Adrenal gland (tissue), 12 donors: Measurements from ENCODE around the gene CCDC177. TPM values are rescaled to one million over a fixed set of nuclear protein-coding genes. Genes with fewer than 3 reads are reported as not detected.

Experiments
- DNase-seq, 7 donors: peaks; one replicate each; pipeline ENCODE4 v3.0.0-alpha.2; 2019 to 2020
- H3K27ac ChIP-seq, 5 donors: fragments of 200-600 bp; sonication (generic) in 4 of 5; 1 replicate in 3 of 5; 2 replicates in 2 of 5; pipeline versions ENCODE4 v1.5.1 to v1.8.0; 2016 to 2020; ENCODE audit warnings: mild to moderate bottlenecking in 1 of 5
- H3K27me3 ChIP-seq: fragments of 200-600 bp; 2 replicates; pipeline ENCODE4 v1.8.0; 2021
- H3K36me3 ChIP-seq, 2 donors: fragments of 200-600 bp; replicated peaks in 1 of 2; 1 replicate in 1 of 2; 2 replicates in 1 of 2; pipeline versions ENCODE4 v1.5.1 to v1.8.0; 2018 to 2022
- H3K4me1 ChIP-seq, 2 donors: fragments of 200-600 bp; replicated peaks in 1 of 2; 1 replicate in 1 of 2; 2 replicates in 1 of 2; pipeline versions ENCODE4 v1.5.1 to v1.8.0; 2018 to 2021
- H3K4me3 ChIP-seq, 4 donors: fragments of 200-600 bp; sonication (generic) in 3 of 4; one replicate each; pipeline ENCODE4 v1.5.1; 2016 to 2018
- H3K9me3 ChIP-seq, 3 donors: fragments of 200-600 bp; sonication (generic) in 1 of 3; replicated peaks in 1 of 3; 1 replicate in 2 of 3; 2 replicates in 1 of 3; pipeline versions ENCODE4 v1.5.1 to v1.8.0; 2016 to 2021
- CTCF ChIP-seq, 6 experiments: fragments of 450-650 bp in 4 of 6; fragments of 200-600 bp in 2 of 6; sonication (generic) in 1 of 6; IDR thresholded peaks; 1 replicate in 5 of 6; 2 replicates in 1 of 6; pipeline versions ENCODE4 v1.5.1 to v1.8.0; 2016 to 2021; ENCODE audit warnings: antibody characterized with exemption in 6 of 6, mild to moderate bottlenecking in 2 of 6, moderate library complexity in 1 of 6
- POLR2A ChIP-seq, 2 donors: fragments of 450-650 bp; IDR thresholded peaks; one replicate each; pipeline ENCODE4 v1.6.1; 2017; ENCODE audit warnings: antibody characterized with exemption in 2 of 2, mild to moderate bottlenecking in 2 of 2, moderate library complexity in 1 of 2
- WGBS, 4 donors: extraction: QIAGEN DNeasy Blood & Tissue Kit in 2 of 4; methylation state at CpG; one replicate each; pipeline versions ENCODE4 v1.1.5 to v1.1.7; 2013 to 2017; 5-methylcytosine and 5-hydroxymethylcytosine counted together
- intact Hi-C, 2 donors: fragments of 100-400 bp; cut with DNase I; formaldehyde crosslinking; loops; one replicate each; pipeline versions ENCODE4 v1.14.1 to v1.15.0; 2022 to 2023
- polyA plus RNA-seq, 3 donors: library from polyadenylated mRNA; stranded (reverse); fragments of 200-250 nt in 2 of 3; fragments of 350-450 nt in 1 of 3; fragmentation: Illumina TruSeq in 1 of 3; extraction: RNeasy Lipid Tissue Mini Kit (QIAGEN cat#74804) in 1 of 3; gene quantifications; one replicate each; pipeline ENCODE4 v1.2.3, GENCODE V29; 2013 to 2014
- total RNA-seq, 9 donors: library from RNA; depleted of rRNA in 4 of 9; stranded (reverse); fragments of >200 nt in 4 of 9; fragments of 120-200 nt in 1 of 9; fragmentation: NEBNext Ultra II Directional in 1 of 9; extraction: Animal tissue kit (Norgen Biotek cat#: 25700) in 1 of 9; gene quantifications; one replicate each; pipeline versions ENCODE4 v1.1.0 to v1.2.4, GENCODE V29; 2013 to 2023
- donor health status: healthy with polysubstance abuse.
- donor health status: Bipolar disorder and iron deficiency.
- donor health status: DM: yes; HTN: yes; CAD: no.
- donor health status: DM: no; HTN: no; CAD: no.
- donor health status: DM: no; HTN: no; CAD: no.
- donor health status: DM: yes; HTN: yes; CAD: no.

Gene CCDC177
- total and polyA plus RNA-seq, 12 donors: 0.04 to 0.61 (median 0.30) TPM; not detected in 3

GRCh38 chr14:69528930-69529329 is 45.7 kb downstream of the CCDC177 start:
- no peak overlapping the region for H3K27ac ChIP-seq
- no peak overlapping the region for H3K4me3 ChIP-seq
- TF ChIP-seq POLR2A (IDR thresholded peaks at IDR 0.05) (no peak), CTCF (IDR thresholded peaks at IDR 0.05) (no peak)
- no peaks in the 10 kb centered on the region for H3K36me3 ChIP-seq
- 91 to 94% (median 93%) methylated on average over 5 of the region's 5 CpGs for WGBS, 4 donors
- DNase-seq: no peak
- H3K27me3 ChIP-seq: no peaks in the 10 kb centered on the region
- intact Hi-C loops: no loop called here
- H3K4me1 ChIP-seq: no peaks in the 10 kb centered on the region
- H3K9me3 ChIP-seq: no peaks in the 10 kb centered on the region

GRCh38 chr14:69528143-69528542 is 46.5 kb downstream of the CCDC177 start:
- Histone ChIP-seq H3K36me3 (no peaks in the 10 kb centered on the region), H3K9me3 (no peaks in the 10 kb centered on the region), H3K27ac (no peak overlapping the region), H3K4me3 (no peak overlapping the region), H3K27me3 (no peaks in the 10 kb centered on the region), H3K4me1 (no peaks in the 10 kb centered on the region)
- DNase-seq: no peak
- WGBS, 4 donors: 83 to 94% (median 90%) methylated on average over 5 to 9 of the region's 9 CpGs
- no peak for TF ChIP-seq CTCF (IDR thresholded peaks at IDR 0.05)
- no peak for TF ChIP-seq POLR2A (IDR thresholded peaks at IDR 0.05)
- intact Hi-C loops: no loop called here

GRCh38 chr14:69527635-69528034 is 47.0 kb downstream of the CCDC177 start:
- Histone ChIP-seq H3K27me3 (no peaks in the 10 kb centered on the region), H3K36me3 (no peaks in the 10 kb centered on the region), H3K9me3 (no peaks in the 10 kb centered on the region), H3K4me1 (no peaks in the 10 kb centered on the region), H3K27ac (no peak overlapping the region), H3K4me3 (no peak overlapping the region)
- 88 to 91% (median 89%) methylated on average over 9 to 14 of the region's 14 CpGs for WGBS, 4 donors
- no peak for TF ChIP-seq POLR2A (IDR thresholded peaks at IDR 0.05)
- TF ChIP-seq CTCF (IDR thresholded peaks at IDR 0.05): no peak
- intact Hi-C loops: no loop called here
- DNase-seq: no peak

GRCh38 chr14:69525896-69526295 is 48.8 kb downstream of the CCDC177 start:
- Histone ChIP-seq H3K4me1 (no peaks in the 10 kb centered on the region), H3K9me3 (no peaks in the 10 kb centered on the region), H3K36me3 (no peaks in the 10 kb centered on the region), H3K4me3 (no peak overlapping the region), H3K27me3 (no peaks in the 10 kb centered on the region), H3K27ac (no peak overlapping the region)
- no peak for DNase-seq
- 77 to 85% (median 81%) methylated on average over 6 of the region's 6 CpGs; no CpG with 5 or more reads in 1 of the 4 donors for WGBS, 4 donors
- intact Hi-C loops: no loop called here
- no peak for TF ChIP-seq POLR2A (IDR thresholded peaks at IDR 0.05)
- no peak for TF ChIP-seq CTCF (IDR thresholded peaks at IDR 0.05)
